ENCODE results near the gene GOLGA6A.
"Not testable (repeated sequence)": the region's sequence is repeated elsewhere in the genome, so short reads cannot be mapped to it uniquely, and the experiment has no call there.

GOLGA6A gene

GRCh38 chr15:74082450-74082849, at the start of gene GOLGA6A:
Gene GOLGA6A (minus strand): TSS chr15:74082550. CDS start chr15:74082509, 41 bp downstream.
- DNase-seq (ENCODE audit: low spot score), result not testable (repeated sequence)

GRCh38 chr15:74131628-74132413, 49.5 kb upstream of the GOLGA6A start:
- no peak for DNase-seq (ENCODE audit: low spot score)

GRCh38 chr15:74130849-74131627, 48.7 kb upstream of the GOLGA6A start:
- DNase-seq (ENCODE audit: low spot score), result no peak

GRCh38 chr15:74130155-74130848, 48.0 kb upstream of the GOLGA6A start, which contains the start of gene ISLR2:
Gene ISLR2 (plus strand): TSS chr15:74130586. CDS start chr15:74132755, 2,169 bp downstream.
- DNase-seq (ENCODE audit: low spot score), result no peak

- no peak for DNase-seq (ENCODE audit: low spot score)
Observed at GRCh38 chr15:74129586-74130154, 47.3 kb upstream of the GOLGA6A start.

- DNase-seq (ENCODE audit: low spot score), result no peak
Observed at GRCh38 chr15:74128785-74129585, 46.6 kb upstream of the GOLGA6A start.

GRCh38 chr15:74127954-74128784, 45.8 kb upstream of the GOLGA6A start:
- DNase-seq (ENCODE audit: low spot score), result no peak

- DNase-seq (ENCODE audit: low spot score), result peak; percentile 91
Observed at GRCh38 chr15:74127255-74127953, 45.1 kb upstream of the GOLGA6A start.

GRCh38 chr15:74124759-74125158, 42.4 kb upstream of the GOLGA6A start:
- no peak for DNase-seq (ENCODE audit: low spot score)

GRCh38 chr15:74124196-74124595, 41.8 kb upstream of the GOLGA6A start:
- no peak for DNase-seq (ENCODE audit: low spot score)

- DNase-seq (ENCODE audit: low spot score), result no peak
Observed at GRCh38 chr15:74123658-74124057, 41.3 kb upstream of the GOLGA6A start.

GRCh38 chr15:74123131-74123429, 40.7 kb upstream of the GOLGA6A start:
- no peak for DNase-seq (ENCODE audit: low spot score)

GRCh38 chr15:74122403-74123130, 40.2 kb upstream of the GOLGA6A start:
- no peak for DNase-seq (ENCODE audit: low spot score)

GRCh38 chr15:74121858-74122257, 39.5 kb upstream of the GOLGA6A start:
- DNase-seq (ENCODE audit: low spot score), result no peak

- DNase-seq (ENCODE audit: low spot score), result no peak
Observed at GRCh38 chr15:74121039-74121438, 38.7 kb upstream of the GOLGA6A start.

GRCh38 chr15:74120426-74120825, 38.1 kb upstream of the GOLGA6A start:
- no peak for DNase-seq (ENCODE audit: low spot score)

GRCh38 chr15:74109713-74110112, 27.4 kb upstream of the GOLGA6A start:
- no peak for DNase-seq (ENCODE audit: low spot score)

GRCh38 chr15:74108611-74109010, 26.3 kb upstream of the GOLGA6A start:
- not testable (repeated sequence) for DNase-seq (ENCODE audit: low spot score)

- DNase-seq (ENCODE audit: low spot score), result no peak
Observed at GRCh38 chr15:74108111-74108510, 25.8 kb upstream of the GOLGA6A start.
